Stomach smooth muscle (tissue), 2 donors: ENCODE results near the gene LOXL1.
A peak's percentile ranks its signal among the peaks of the same experiment; 100 is the strongest.

ENCODE experiments used
- H3K27ac ChIP-seq: one replicate; pipeline ENCODE4 v1.7.0; 2013; ENCODE audit warnings: mild to moderate bottlenecking, low read length, inconsistent platforms
- H3K27me3 ChIP-seq, 2 donors: one replicate each; pipeline ENCODE4 v1.7.0; 2013; ENCODE audit warnings: low read length in 2 of 2; ENCODE audit not compliant: insufficient read depth in 2 of 2, control insufficient read depth in 1 of 2
- H3K36me3 ChIP-seq, 2 donors: one replicate each; pipeline ENCODE4 v1.7.0; 2013; ENCODE audit warnings: low read length in 2 of 2; ENCODE audit not compliant: control insufficient read depth in 2 of 2, insufficient read depth in 2 of 2
- H3K4me1 ChIP-seq: one replicate; pipeline ENCODE4 v1.7.0; 2013; ENCODE audit warnings: low read length; ENCODE audit not compliant: control insufficient read depth, insufficient read depth
- H3K4me3 ChIP-seq, 2 donors: one replicate each; pipeline ENCODE4 v1.7.0; 2013; ENCODE audit warnings: low read length in 2 of 2
- H3K9ac ChIP-seq, 2 donors: one replicate each; pipeline ENCODE4 v1.7.0; 2013; ENCODE audit warnings: low read length in 2 of 2, mild to moderate bottlenecking in 1 of 2
- H3K9me3 ChIP-seq, 2 donors: one replicate each; pipeline ENCODE4 v1.7.0; 2013; ENCODE audit warnings: low read length in 2 of 2; ENCODE audit not compliant: control insufficient read depth in 2 of 2
- donor health status: healthy.
- donor health status: Pancreatic carcinoma.

Gene LOXL1

GRCh38 chr15:73926219-73927002 lies at the start of gene LOXL1:
LOXL1 (plus strand) TSS chr15:73926462; CDS start chr15:73926784, 322 bp downstream.
- peak within 1 kb of the TSS; percentile 62 to 83 for H3K4me3 ChIP-seq
- no peaks in the 10 kb centered on the region for H3K9me3 ChIP-seq
- H3K4me1 ChIP-seq = peaks cover 92% of the 10 kb centered on the region
- H3K27me3 ChIP-seq = no peaks in the 10 kb centered on the region
- H3K9ac ChIP-seq = peak within 1 kb of the TSS; percentile 74 to 76
- peaks cover 0 to 2% of the 10 kb centered on the region in 2 donors for H3K36me3 ChIP-seq
- peak within 1 kb of the TSS; percentile 92 for H3K27ac ChIP-seq

GRCh38 chr15:73879426-73879825 lies 46.8 kb upstream of the LOXL1 start:
- Histone ChIP-seq H3K4me1 (no peaks in the 10 kb centered on the region), H3K27ac (no peak overlapping the region), H3K4me3 (no peak overlapping the region), H3K9ac (no peak overlapping the region), H3K9me3 (no peaks in the 10 kb centered on the region), H3K36me3 (no peaks in the 10 kb centered on the region), H3K27me3 (peaks cover 0 to 8% of the 10 kb centered on the region in 2 donors)

- Histone ChIP-seq H3K4me1 (no peaks in the 10 kb centered on the region), H3K27ac (no peak overlapping the region), H3K4me3 (no peak overlapping the region), H3K9me3 (no peaks in the 10 kb centered on the region), H3K9ac (no peak overlapping the region), H3K36me3 (no peaks in the 10 kb centered on the region), H3K27me3 (peaks cover 0 to 10% of the 10 kb centered on the region in 2 donors)
Measured at GRCh38 chr15:73881579-73882320, 44.5 kb upstream of the LOXL1 start.

- no peak overlapping the region for H3K27ac ChIP-seq
- H3K4me1 ChIP-seq = no peaks in the 10 kb centered on the region
- peaks cover 0 to 12% of the 10 kb centered on the region in 2 donors for H3K27me3 ChIP-seq
- no peaks in the 10 kb centered on the region for H3K9me3 ChIP-seq
- H3K9ac ChIP-seq = no peak overlapping the region
- no peaks in the 10 kb centered on the region for H3K36me3 ChIP-seq
- no peak overlapping the region for H3K4me3 ChIP-seq
Measured at GRCh38 chr15:73882761-73883419, 43.4 kb upstream of the LOXL1 start.

GRCh38 chr15:73884159-73884558 lies 42.1 kb upstream of the LOXL1 start:
- Histone ChIP-seq H3K9me3 (no peaks in the 10 kb centered on the region), H3K4me3 (no peak overlapping the region)

GRCh38 chr15:73885954-73886700 lies 40.1 kb upstream of the LOXL1 start:
- no peak overlapping the region for H3K4me3 ChIP-seq
- no peaks in the 10 kb centered on the region for H3K36me3 ChIP-seq
- H3K27me3 ChIP-seq = peaks cover 0 to 14% of the 10 kb centered on the region in 2 donors
- no peak overlapping the region for H3K27ac ChIP-seq
- H3K9ac ChIP-seq = no peak overlapping the region
- no peaks in the 10 kb centered on the region for H3K4me1 ChIP-seq
- H3K9me3 ChIP-seq = no peaks in the 10 kb centered on the region

More at GRCh38 chr15:73884159-73884558, 42.1 kb upstream of the LOXL1 start:
- Histone ChIP-seq H3K36me3 (no peaks in the 10 kb centered on the region), H3K9ac (no peak overlapping the region), H3K27ac (no peak overlapping the region), H3K27me3 (peaks cover 0 to 13% of the 10 kb centered on the region in 2 donors), H3K4me1 (no peaks in the 10 kb centered on the region)

- H3K9ac ChIP-seq = no peak overlapping the region
- H3K36me3 ChIP-seq = no peaks in the 10 kb centered on the region
- H3K4me1 ChIP-seq = no peaks in the 10 kb centered on the region
- H3K27me3 ChIP-seq = peaks cover 0 to 14% of the 10 kb centered on the region in 2 donors
- no peaks in the 10 kb centered on the region for H3K9me3 ChIP-seq
- H3K4me3 ChIP-seq = no peak overlapping the region
- H3K27ac ChIP-seq = no peak overlapping the region
Measured at GRCh38 chr15:73886717-73887345, 39.4 kb upstream of the LOXL1 start.

- H3K27me3 ChIP-seq = peaks cover 0 to 14% of the 10 kb centered on the region in 2 donors
- H3K36me3 ChIP-seq = no peaks in the 10 kb centered on the region
- no peak overlapping the region for H3K27ac ChIP-seq
- H3K4me3 ChIP-seq = no peak overlapping the region
- no peak overlapping the region for H3K9ac ChIP-seq
- H3K9me3 ChIP-seq = no peaks in the 10 kb centered on the region
- no peaks in the 10 kb centered on the region for H3K4me1 ChIP-seq
Measured at GRCh38 chr15:73887481-73887880, 38.8 kb upstream of the LOXL1 start.

GRCh38 chr15:73888224-73889041 lies 37.8 kb upstream of the LOXL1 start:
- H3K27me3 ChIP-seq = peaks cover 0 to 10% of the 10 kb centered on the region in 2 donors
- no peaks in the 10 kb centered on the region for H3K4me1 ChIP-seq
- no peaks in the 10 kb centered on the region for H3K36me3 ChIP-seq
- H3K9me3 ChIP-seq = no peaks in the 10 kb centered on the region
- no peak overlapping the region for H3K4me3 ChIP-seq
- H3K27ac ChIP-seq = no peak overlapping the region
- no peak overlapping the region for H3K9ac ChIP-seq
